SK-N-SH (cell line): Measurements from ENCODE around the gene NSG2.

Experiments used
- EP300 ChIP-seq, 2 experiments: IDR thresholded peaks; 2 replicates each; pipeline versions ENCODE4 v1.4.0 to v1.6.1; 2012; ENCODE audit warnings: borderline replicate concordance in 1 of 2, low read depth in 1 of 2, low read length in 1 of 2
- JUND ChIP-seq: IDR thresholded peaks from 2 replicates; pipeline ENCODE4 v1.4.0; 2012

- TF ChIP-seq EP300 (IDR thresholded peaks at IDR 0.05; ENCODE audit: borderline replicate concordance in 1 of 2, low read depth in 1 of 2, low read length in 1 of 2) (no peak), JUND (no peak)
Observed at GRCh38 chr5:174003795-174004194, 41.7 kb upstream of the NSG2 start.
